BE2C (cell line): ENCODE results near the gene PHF1. TPM values are rescaled to one million over a fixed set of nuclear protein-coding genes. Genes with fewer than 3 reads are reported as not detected.
A peak's percentile ranks its signal among the peaks of the same experiment; 100 is the strongest.
"Not testable (repeated sequence)": the region's sequence is repeated elsewhere in the genome, so short reads cannot be mapped to it uniquely, and the experiment has no call there.

Source experiments
- DNase-seq: peaks from one replicate; pipeline ENCODE4 v3.0.0-alpha.2; 2020
- H3K27me3 ChIP-seq: fragments of 250-450 bp; sonication (Bioruptor Pico); 2 replicates; pipeline ENCODE4 v1.5.1; 2020; ENCODE audit warnings: mild to moderate bottlenecking
- H3K36me3 ChIP-seq: fragments of 250-450 bp; sonication (Bioruptor Pico); 2 replicates; pipeline ENCODE4 v1.5.1; 2020; ENCODE audit warnings: mild to moderate bottlenecking
- H3K4me1 ChIP-seq: fragments of 250-450 bp; sonication (Bioruptor Pico); 2 replicates; pipeline ENCODE4 v1.5.1; 2020
- H3K4me3 ChIP-seq: 2 replicates; pipeline ENCODE4 v1.5.1; 2011; ENCODE audit warnings: low read depth, low read length
- H3K9me3 ChIP-seq: fragments of 250-450 bp; sonication (Bioruptor Pico); 2 replicates; pipeline ENCODE4 v1.5.1; 2020
- CTCF ChIP-seq: IDR thresholded peaks from 2 replicates; pipeline ENCODE4 v1.5.1; 2012; ENCODE audit warnings: mild to moderate bottlenecking, low read depth, low read length
- polyA plus RNA-seq: library from polyadenylated mRNA; unstranded; fragments of >200 nt; gene quantifications from one replicate; pipeline ENCODE4 v1.2.1, GENCODE V29; 2012; ENCODE audit warnings: low read depth, missing spikeins; ENCODE audit not compliant: insufficient read length, insufficient read depth

PHF1 gene
- polyA plus RNA-seq, result 61.3 TPM

GRCh38 chr6:33410711-33411631 lies at the start of gene PHF1:
PHF1 (plus strand) TSS chr6:33411014; CDS start chr6:33412264, 1,250 bp downstream.
- DNase-seq, result no peak
- Histone ChIP-seq H3K36me3 (peaks cover 51% of the 10 kb centered on the region), H3K9me3 (no peaks in the 10 kb centered on the region), H3K27me3 (no peaks in the 10 kb centered on the region), H3K4me3 (peak within 1 kb of the TSS; percentile 69), H3K4me1 (peaks cover 3% of the 10 kb centered on the region; the same call in 1 of the 2 replicates)
- no peak for TF ChIP-seq CTCF

- not testable (repeated sequence) for H3K36me3 ChIP-seq, H3K4me3 ChIP-seq, H3K9me3 ChIP-seq, H3K4me1 ChIP-seq, H3K27me3 ChIP-seq, DNase-seq
Measured at GRCh38 chr6:33363486-33363885, 47.3 kb upstream of the PHF1 start.

- not testable (repeated sequence) for H3K27me3 ChIP-seq, H3K4me3 ChIP-seq, DNase-seq, H3K36me3 ChIP-seq, H3K9me3 ChIP-seq, H3K4me1 ChIP-seq
Measured at GRCh38 chr6:33364475-33365205, 46.2 kb upstream of the PHF1 start.

- not testable (repeated sequence) for H3K4me3 ChIP-seq, H3K36me3 ChIP-seq, H3K9me3 ChIP-seq, DNase-seq, H3K4me1 ChIP-seq, H3K27me3 ChIP-seq
Measured at GRCh38 chr6:33365206-33365971, 45.4 kb upstream of the PHF1 start.

GRCh38 chr6:33367009-33367714 lies 43.7 kb upstream of the PHF1 start:
- Histone ChIP-seq H3K4me1 (no peaks in the 10 kb centered on the region), H3K4me3 (no peak overlapping the region), H3K36me3 (no peaks in the 10 kb centered on the region), H3K27me3 (no peaks in the 10 kb centered on the region), H3K9me3 (no peaks in the 10 kb centered on the region)
- no peak for TF ChIP-seq CTCF
- DNase-seq, result no peak

GRCh38 chr6:33367715-33368025 lies 43.1 kb upstream of the PHF1 start:
- not testable (repeated sequence) for H3K4me3 ChIP-seq, H3K27me3 ChIP-seq, DNase-seq, H3K4me1 ChIP-seq, H3K9me3 ChIP-seq, H3K36me3 ChIP-seq

- not testable (repeated sequence) for H3K27me3 ChIP-seq, H3K9me3 ChIP-seq, DNase-seq, H3K36me3 ChIP-seq, H3K4me1 ChIP-seq, H3K4me3 ChIP-seq
Measured at GRCh38 chr6:33371901-33372300, 38.9 kb upstream of the PHF1 start.

- no peak for TF ChIP-seq CTCF
- Histone ChIP-seq H3K4me1 (no peaks in the 10 kb centered on the region), H3K9me3 (no peaks in the 10 kb centered on the region), H3K4me3 (no peak overlapping the region), H3K36me3 (no peaks in the 10 kb centered on the region), H3K27me3 (no peaks in the 10 kb centered on the region)
- no peak for DNase-seq
Measured at GRCh38 chr6:33372526-33373123, 38.2 kb upstream of the PHF1 start.
